K562 (cell line): ENCODE data around the gene SLC4A11. TPM values are rescaled to one million over a fixed set of nuclear protein-coding genes. Genes with fewer than 3 reads are reported as not detected.
A peak's percentile ranks its signal among the peaks of the same experiment; 100 is the strongest.

Source experiments
- ATAC-seq: fragments of 200-7000 bp; cut with Tn5 transposase; 3 replicates; pipeline ENCODE4 v1.9.1; 2020; ENCODE audit warnings: moderate library complexity
- BruUV-seq: library from RNA; stranded (reverse); fragments of 400-500 nt; replicated peaks from 2 replicates; lab custom pipeline; 2021; lab: Mats Ljungman, UMichigan
- CTCF ChIA-PET: fragments of 300-600 bp; formaldehyde crosslinking; extraction: SDS; loops from one replicate; lab custom pipeline; 2021; ENCODE audit warnings: low intra/inter-chr PET ratio; lab: Yijun Ruan, JAX
- POLR2A ChIA-PET: fragments of 300-600, 350-650 bp; sonication (Branson Sonifier 250); formaldehyde crosslinking; extraction: SDS; loops from one replicate; lab custom pipeline; 2021; ENCODE audit warnings: antibody characterized with exemption, inconsistent platforms; lab: Yijun Ruan, JAX
- DNase-seq, 4 experiments: peaks; one replicate each; pipeline versions ENCODE4 v3.0.0 to v3.0.0-alpha.2; 2011 to 2018; ENCODE audit warnings: low spot score in 3 of 4, mixed read lengths in 3 of 4; ENCODE audit errors: extremely low read depth in 1 of 4
- FAIRE-seq: peaks from 2 replicates; lab custom pipeline; 2011; peaks lifted over from hg19 to GRCh38; lab: Jason Lieb, UNC
- H2AFZ ChIP-seq: 2 replicates; pipeline ENCODE4 v1.6.0; 2011; ENCODE audit warnings: low read depth, low read length, control low read depth, inconsistent platforms
- H3K27ac ChIP-seq: fragments of 200-600 bp; 3 replicates; pipeline ENCODE4 v1.8.0; 2011; ENCODE audit warnings: low read depth, mild to moderate bottlenecking, control low read depth, inconsistent platforms, low read length, moderate library complexity, mixed read lengths; ENCODE audit errors: extremely low read depth
- H3K27me3 ChIP-seq, 2 experiments: fragments of 300-600 bp in 1 of 2; 2 replicates in 1 of 2; 3 replicates in 1 of 2; pipeline versions ENCODE4 v1.6.0 to v1.8.0; 2011; ENCODE audit warnings: inconsistent platforms in 2 of 2, low read length in 2 of 2, mild to moderate bottlenecking in 1 of 2, mixed read lengths in 1 of 2, moderate library complexity in 1 of 2; ENCODE audit not compliant: control insufficient read depth in 2 of 2, insufficient read depth in 2 of 2
- H3K36me3 ChIP-seq: fragments of 300-600 bp; 3 replicates; pipeline ENCODE4 v1.8.0; 2011; ENCODE audit warnings: mild to moderate bottlenecking, low read length, inconsistent platforms; ENCODE audit not compliant: control insufficient read depth, insufficient read depth
- H3K4me1 ChIP-seq, 2 experiments: fragments of 200-600 bp in 1 of 2; replicated peaks in 1 of 2; 2 replicates in 1 of 2; 3 replicates in 1 of 2; pipeline versions ENCODE4 v1.5.1 to v1.8.0; 2011; ENCODE audit warnings: inconsistent platforms in 2 of 2, low read length in 2 of 2, mild to moderate bottlenecking in 1 of 2, mixed read lengths in 1 of 2, moderate library complexity in 1 of 2; ENCODE audit not compliant: control insufficient read depth in 2 of 2, insufficient read depth in 2 of 2
- H3K4me2 ChIP-seq: 2 replicates; pipeline ENCODE4 v1.6.1; 2011; ENCODE audit warnings: low read length, control low read depth, inconsistent platforms, mixed read lengths; ENCODE audit not compliant: insufficient read depth
- H3K4me3 ChIP-seq: fragments of 200-600 bp; sonication (generic), shearing (Covaris generic); 2 replicates; pipeline ENCODE4 v1.5.1; 2016; ENCODE audit warnings: control low read depth, inconsistent platforms
- H3K79me2 ChIP-seq: fragments of 200-600 bp; 3 replicates; pipeline ENCODE4 v1.8.0; 2011; ENCODE audit warnings: low read length, inconsistent platforms; ENCODE audit not compliant: control insufficient read depth, insufficient read depth
- H3K9ac ChIP-seq, 2 experiments: 2 replicates each; pipeline versions ENCODE4 v1.6.0 to v1.6.1; 2011; ENCODE audit warnings: low read depth in 2 of 2, low read length in 2 of 2, control low read depth in 1 of 2, inconsistent platforms in 1 of 2, mild to moderate bottlenecking in 1 of 2, mixed read lengths in 1 of 2; ENCODE audit not compliant: insufficient read depth in 1 of 2
- H3K9me1 ChIP-seq: one replicate; pipeline ENCODE4 v1.6.0; 2011; ENCODE audit warnings: inconsistent platforms, mild to moderate bottlenecking, low read length, moderate library complexity; ENCODE audit not compliant: control insufficient read depth, insufficient read depth
- H3K9me3 ChIP-seq: replicated peaks from 2 replicates; pipeline ENCODE4 v1.5.1; 2011; ENCODE audit warnings: low read depth, low read length, inconsistent platforms; ENCODE audit not compliant: control insufficient read depth, insufficient read depth
- H4K20me1 ChIP-seq: replicated peaks from 2 replicates; pipeline ENCODE4 v1.6.1; 2011; ENCODE audit warnings: low read length, inconsistent platforms, mixed read lengths; ENCODE audit not compliant: control insufficient read depth, insufficient read depth
- CTCF ChIP-seq, 3 experiments: IDR thresholded peaks in 2 of 3; conservative IDR thresholded peaks in 1 of 3; 2 replicates each; pipeline ENCODE4 v1.5.1; 2011 to 2012; ENCODE audit warnings: low read length in 3 of 3, mild to moderate bottlenecking in 3 of 3, control low read depth in 2 of 3, improper control_type of control experiment in 1 of 3, inconsistent platforms in 1 of 3, low read depth in 1 of 3, mixed read lengths in 1 of 3, moderate library complexity in 1 of 3; ENCODE audit not compliant: insufficient read depth in 2 of 3
- FOXK1 ChIP-seq: sonication (generic); formaldehyde crosslinking; IDR thresholded peaks from 2 replicates; pipeline ENCODE4 v1.8.0; 2022; ENCODE audit warnings: missing genetic modification reagents, mild to moderate bottlenecking, borderline replicate concordance
- FOXM1 ChIP-seq, 2 experiments: fragments of 450-650 bp in 1 of 2; sonication (generic) in 1 of 2; formaldehyde crosslinking in 1 of 2; IDR thresholded peaks; 2 replicates each; pipeline versions ENCODE4 v1.6.1 to v1.9.0; 2017 to 2022; ENCODE audit warnings: low read depth in 2 of 2, mild to moderate bottlenecking in 2 of 2, missing genetic modification reagents in 1 of 2, moderate library complexity in 1 of 2
- MIER1 ChIP-seq: fragments of 450-650 bp; IDR thresholded peaks from 2 replicates; pipeline ENCODE4 v1.6.1; 2016; ENCODE audit warnings: antibody characterized with exemption, mild to moderate bottlenecking, low read depth
- NRF1 ChIP-seq, 2 experiments: fragments of 450-650 bp; IDR thresholded peaks in 1 of 2; conservative IDR thresholded peaks in 1 of 2; 2 replicates each; pipeline ENCODE4 v1.6.1; 2014; ENCODE audit warnings: mild to moderate bottlenecking in 2 of 2
- RAD21 ChIP-seq, 2 experiments: fragments of 250-450 bp in 1 of 2; fragments of 450-650 bp in 1 of 2; sonication (Bioruptor Pico) in 1 of 2; formaldehyde crosslinking in 1 of 2; IDR thresholded peaks in 1 of 2; conservative IDR thresholded peaks in 1 of 2; 2 replicates each; pipeline versions ENCODE4 v1.4.0 to v1.8.0; 2020 to 2022; ENCODE audit warnings: mild to moderate bottlenecking in 2 of 2, moderate library complexity in 1 of 2
- TRIM24 ChIP-seq, 2 experiments: fragments of 450-650 bp; IDR thresholded peaks; 2 replicates each; pipeline ENCODE4 v1.6.1; 2016
- ZNF740 ChIP-seq, 3 experiments: fragments of 200-800 bp in 1 of 3; sonication (Bioruptor generic) in 1 of 3; sonication (generic) in 1 of 3; formaldehyde crosslinking in 1 of 3; IDR thresholded peaks; 2 replicates each; pipeline versions ENCODE4 v1.6.1 to v1.8.0; 2016 to 2022; ENCODE audit warnings: mild to moderate bottlenecking in 2 of 3, missing compliant biosample characterization in 2 of 3, missing genetic modification characterization in 2 of 3, missing genetic modification reagents in 1 of 3
- WGBS: fragments of 100-300 bp; shearing (Covaris generic); methylation state at CpG from one replicate; pipeline ENCODE4 v1.1.6; 2016; ENCODE audit warnings: low coverage, mixed read lengths; ENCODE audit not compliant: insufficient coverage; ENCODE audit errors: missing lambda C conversion rate; 5-methylcytosine and 5-hydroxymethylcytosine counted together
- in situ Hi-C: fragments of 300-500 bp; cut with MboI; formaldehyde crosslinking; loops from 4 replicates; pipeline ENCODE4 v1.15.0; 2018; ENCODE audit warnings: inconsistent platforms, mixed read lengths
- intact Hi-C: fragments of 100-400 bp; cut with micrococcal nuclease; formaldehyde crosslinking; loops from 2 replicates; pipeline ENCODE4 v1.14.2; 2022
- polyA plus RNA-seq, 8 experiments: library from polyadenylated mRNA; depleted of rRNA in 4 of 8; stranded (reverse) in 5 of 8; unstranded in 3 of 8; fragments of >200 nt; fragmentation: Nextera tagmentation in 2 of 8; fragmentation: Illumina TruSeq in 1 of 8; extraction: Ambion mirVana in 2 of 8; extraction: Trizol in 1 of 8; gene quantifications; 2 replicates each; pipeline versions ENCODE4 v1.2.1 to v1.2.3, GENCODE V29; 2011 to 2014; ENCODE audit warnings: inconsistent platforms in 1 of 8, missing spikeins in 1 of 8
- total RNA-seq, 7 experiments: library from RNA; depleted of rRNA in 6 of 7; stranded (reverse); fragments of >200 nt in 6 of 7; fragmentation: Illumina TruSeq in 2 of 7; extraction: Trizol in 2 of 7; gene quantifications; 2 replicates each; pipeline versions ENCODE4 v1.2.1 to v1.2.3, GENCODE V29; 2011 to 2021; ENCODE audit warnings: low replicate concordance in 1 of 7
- TF ChIP-seq, protein P1 (sequence below): sonication (generic); formaldehyde crosslinking; IDR thresholded peaks from 2 replicates; pipeline ENCODE4 v1.8.0; 2022; ENCODE audit warnings: missing genetic modification reagents, mild to moderate bottlenecking, moderate library complexity, borderline replicate concordance
- TF ChIP-seq, protein P2 (sequence below): fragments of 200-800 bp; sonication (Bioruptor generic); IDR thresholded peaks from 2 replicates; pipeline ENCODE4 v1.6.1; 2017; ENCODE audit warnings: missing genetic modification characterization, missing compliant biosample characterization

SLC4A11 gene
- total and polyA plus RNA-seq, 9 of the 15 experiments (the other 6 are each of a cell fraction or from before 2014, with no cell fraction given), result 0.10 to 2.0 (median 0.20) TPM

DNA sequence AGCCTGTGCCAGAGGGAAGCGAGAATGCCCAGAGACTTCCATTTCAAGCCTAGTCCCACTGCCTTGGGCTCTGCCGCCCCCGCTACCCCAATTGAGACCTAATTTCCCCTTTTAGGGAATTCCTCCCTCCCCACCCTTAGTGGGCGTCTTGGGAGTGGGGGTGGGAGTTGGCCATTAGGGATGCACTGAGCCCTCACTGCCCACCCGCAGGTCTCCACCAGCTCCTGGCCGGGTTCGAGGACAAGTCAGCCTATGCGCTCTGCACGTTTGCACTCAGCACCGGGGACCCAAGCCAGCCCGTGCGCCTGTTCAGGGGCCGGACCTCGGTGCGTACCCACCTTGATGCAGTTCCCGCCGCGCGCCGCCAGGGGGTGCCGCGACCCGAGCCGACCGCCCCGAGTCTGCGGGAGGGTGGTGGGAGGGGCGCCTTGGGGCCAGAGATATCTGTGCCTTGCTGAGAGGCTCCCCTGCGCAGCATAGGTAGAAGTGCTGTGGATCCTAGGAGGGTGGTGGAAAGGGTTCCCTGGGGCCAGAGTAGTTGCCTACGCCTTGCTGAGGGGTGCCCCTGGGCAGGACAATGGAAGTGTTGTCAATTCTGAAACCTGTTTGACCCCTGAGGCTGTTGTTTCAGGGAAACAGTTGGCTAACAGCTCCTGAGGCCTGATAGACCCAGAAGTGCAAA is 20.5 kb downstream of the SLC4A11 start:
- peaks cover 62% of the 10 kb centered on the region; the same call in 2 of the 3 replicates for H3K36me3 ChIP-seq
- H3K4me1 ChIP-seq, result peaks cover 6 to 11% of the 10 kb centered on the region in 2 experiments; a peak in 4 of 5 replicates
- POLR2A ChIA-PET, result no interaction called here
- H3K79me2 ChIP-seq, result no peaks in the 10 kb centered on the region
- no peak overlapping the region for H3K27ac ChIP-seq
- no peak overlapping the region for H3K4me2 ChIP-seq
- peak; percentile 99 for ATAC-seq
- H3K9me3 ChIP-seq, result no peaks in the 10 kb centered on the region
- in situ Hi-C loops (no loop called here), intact Hi-C loops (loop anchor here (1.0 to 2.0 kb wide), 2 partner anchors 32 to 58 kb away; no protein-coding TSS in a partner anchor)
- H3K27me3 ChIP-seq, result no peaks in the 10 kb centered on the region
- H4K20me1 ChIP-seq, result no peaks in the 10 kb centered on the region
- FAIRE-seq, result peak; percentile 19
- CTCF ChIA-PET, result interaction anchor here (0.6 to 0.7 kb wide), 3 partner anchors 58 to 208 kb away, joined by 3 read pairs; no protein-coding TSS in a partner anchor
- peak overlapping the region in 1 of 2 experiments; percentile 52; a peak in 1 of 4 replicates for H3K9ac ChIP-seq
- no peak overlapping the region for H3K4me3 ChIP-seq
- no TSS peak for BruUV-seq
- no peaks in the 10 kb centered on the region for H3K9me1 ChIP-seq
- DNase-seq, result peak; percentile 70 to 76 (median 74)
- no peak overlapping the region; the same call in 1 of the 2 replicates for H2AFZ ChIP-seq
- 59% methylated on average over 9 of the region's 30 CpGs for WGBS
- TF ChIP-seq, protein P1, sequence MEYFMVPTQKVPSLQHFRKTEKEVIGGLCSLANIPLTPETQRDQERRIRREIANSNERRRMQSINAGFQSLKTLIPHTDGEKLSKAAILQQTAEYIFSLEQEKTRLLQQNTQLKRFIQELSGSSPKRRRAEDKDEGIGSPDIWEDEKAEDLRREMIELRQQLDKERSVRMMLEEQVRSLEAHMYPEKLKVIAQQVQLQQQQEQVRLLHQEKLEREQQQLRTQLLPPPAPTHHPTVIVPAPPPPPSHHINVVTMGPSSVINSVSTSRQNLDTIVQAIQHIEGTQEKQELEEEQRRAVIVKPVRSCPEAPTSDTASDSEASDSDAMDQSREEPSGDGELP (CRISPR knock-in tag), result peak; percentile 68
- TF ChIP-seq MIER1 (no peak), CTCF (IDR thresholded peaks at IDR 0.05 in 2 of 3, conservative IDR thresholded peaks at IDR 0.05 in 1 of 3; ENCODE audit: insufficient read depth in 2 of 3, low read depth in 1 of 3, low read length in 3 of 3) (peak; percentile 66 to 88 (median 78)), FOXK1 (CRISPR knock-in tag) (0 out of 2 replicates have a peak, but pooled peaks have one; percentile 51), TRIM24 (IDR thresholded peaks at IDR 0.05) (no peak), NRF1 (conservative IDR thresholded peaks at IDR 0.05 in 1 of 2, IDR thresholded peaks at IDR 0.05 in 1 of 2) (peak; percentile 68 to 74), ZNF740 (CRISPR knock-in tag; IDR thresholded peaks at IDR 0.05) (peak; percentile 34; the same call in 1 of the 2 replicates), ZNF740 (tag; IDR thresholded peaks at IDR 0.05) (no peak), RAD21 (CRISPR knock-in tag; conservative IDR thresholded peaks at IDR 0.05 in 1 of 2, IDR thresholded peaks at IDR 0.05 in 1 of 2) (peak; percentile 37 to 70; a peak in 3 of 4 replicates), FOXM1 (IDR thresholded peaks at IDR 0.05; ENCODE audit: low read depth) (no peak), FOXM1 (CRISPR knock-in tag; IDR thresholded peaks at IDR 0.05; ENCODE audit: low read depth) (no peak)
- TF ChIP-seq, protein P2, sequence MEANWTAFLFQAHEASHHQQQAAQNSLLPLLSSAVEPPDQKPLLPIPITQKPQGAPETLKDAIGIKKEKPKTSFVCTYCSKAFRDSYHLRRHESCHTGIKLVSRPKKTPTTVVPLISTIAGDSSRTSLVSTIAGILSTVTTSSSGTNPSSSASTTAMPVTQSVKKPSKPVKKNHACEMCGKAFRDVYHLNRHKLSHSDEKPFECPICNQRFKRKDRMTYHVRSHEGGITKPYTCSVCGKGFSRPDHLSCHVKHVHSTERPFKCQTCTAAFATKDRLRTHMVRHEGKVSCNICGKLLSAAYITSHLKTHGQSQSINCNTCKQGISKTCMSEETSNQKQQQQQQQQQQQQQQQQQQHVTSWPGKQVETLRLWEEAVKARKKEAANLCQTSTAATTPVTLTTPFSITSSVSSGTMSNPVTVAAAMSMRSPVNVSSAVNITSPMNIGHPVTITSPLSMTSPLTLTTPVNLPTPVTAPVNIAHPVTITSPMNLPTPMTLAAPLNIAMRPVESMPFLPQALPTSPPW (CRISPR knock-in tag), result peak; percentile 42; the same call in 1 of the 2 replicates
